OCI-LY7 (cell line): ENCODE data around the gene TSPAN5. TPM values are rescaled to one million over a fixed set of nuclear protein-coding genes. Genes with fewer than 3 reads are reported as not detected.

Experiments used
- BruUV-seq: library from RNA; stranded (reverse); fragments of 400-500 nt; replicated peaks from 2 replicates; lab custom pipeline; 2021; lab: Mats Ljungman, UMichigan
- CTCF ChIA-PET: fragments of 300-600 bp; sonication (Branson Sonifier 250); formaldehyde crosslinking; loops from one replicate; lab custom pipeline; 2022; ENCODE audit warnings: antibody characterized with exemption; ENCODE audit not compliant: unreplicated experiment; lab: Charles Lee
- POLR2A ChIA-PET: fragments of 300-600 bp; sonication (Branson Sonifier 250); formaldehyde crosslinking; loops from one replicate; lab custom pipeline; 2022; ENCODE audit warnings: antibody characterized with exemption; lab: Charles Lee
- DNase-seq: peaks from one replicate; pipeline ENCODE4 v3.0.0-alpha.2; 2015; ENCODE audit warnings: low spot score
- H2AFZ ChIP-seq: fragments of 200-600 bp; sonication (generic), shearing (Covaris generic); 2 replicates; pipeline ENCODE4 v1.6.1; 2014; ENCODE audit warnings: mild to moderate bottlenecking, antibody characterized with exemption, low read length, moderate library complexity
- H3K27ac ChIP-seq: fragments of 200-600 bp; sonication (generic); 2 replicates; pipeline ENCODE4 v1.5.1; 2014; ENCODE audit warnings: mixed run types, low read depth, mild to moderate bottlenecking, moderate library complexity, low read length, inconsistent platforms; ENCODE audit not compliant: poor library complexity, severe bottlenecking
- H3K36me3 ChIP-seq: fragments of 200-600 bp; sonication (generic); 2 replicates; pipeline ENCODE4 v1.6.1; 2014; ENCODE audit warnings: mild to moderate bottlenecking, antibody characterized with exemption, low read length, moderate library complexity, mixed read lengths; ENCODE audit not compliant: insufficient read depth
- H3K4me1 ChIP-seq: fragments of 200-600 bp; sonication (generic); 2 replicates; pipeline ENCODE4 v1.5.1; 2014; ENCODE audit warnings: mild to moderate bottlenecking, low read length; ENCODE audit not compliant: insufficient read depth, poor library complexity, severe bottlenecking
- H3K4me2 ChIP-seq: fragments of 200-600 bp; sonication (generic); 2 replicates; pipeline ENCODE4 v1.6.1; 2014; ENCODE audit warnings: mild to moderate bottlenecking, low read length
- H3K4me3 ChIP-seq: fragments of 200-600 bp; sonication (generic); 2 replicates; pipeline ENCODE4 v1.5.1; 2014; ENCODE audit warnings: mild to moderate bottlenecking, low read depth, low read length; ENCODE audit not compliant: poor library complexity, severe bottlenecking
- H3K79me2 ChIP-seq: fragments of 200-600 bp; sonication (generic); 2 replicates; pipeline ENCODE4 v1.6.1; 2016; ENCODE audit warnings: low read depth, mild to moderate bottlenecking, low read length, moderate library complexity, mixed read lengths; ENCODE audit not compliant: insufficient read depth
- H3K9me2 ChIP-seq: fragments of 200-600 bp; sonication (generic); 2 replicates; pipeline ENCODE4 v1.6.1; 2016; ENCODE audit warnings: mild to moderate bottlenecking, low read length, mixed read lengths; ENCODE audit not compliant: insufficient read depth
- H3K9me3 ChIP-seq: fragments of 200-600 bp; sonication (generic); 2 replicates; pipeline ENCODE4 v1.6.1; 2014; ENCODE audit warnings: mild to moderate bottlenecking, mixed run types, low read length, mixed read lengths
- H4K20me1 ChIP-seq: fragments of 200-600 bp; sonication (generic); 2 replicates; pipeline ENCODE4 v1.6.1; 2014; ENCODE audit warnings: mild to moderate bottlenecking, antibody characterized with exemption, low read length, moderate library complexity, mixed read lengths; ENCODE audit not compliant: insufficient read depth
- CTCF ChIP-seq: fragments of 200-600 bp; sonication (generic); conservative IDR thresholded peaks from 2 replicates; pipeline ENCODE4 v1.5.1; 2014; ENCODE audit warnings: mild to moderate bottlenecking, antibody characterized with exemption, low read length, moderate library complexity, mixed read lengths
- EZH2phosphoT487 ChIP-seq: fragments of 200-600 bp; sonication (generic); IDR thresholded peaks from 2 replicates; pipeline ENCODE4 v1.6.1; 2018; ENCODE audit warnings: low read depth, borderline replicate concordance, mild to moderate bottlenecking, mixed run types, antibody characterized with exemption, low read length, moderate library complexity, mixed read lengths
- intact Hi-C: fragments of 100-400 bp; cut with micrococcal nuclease; formaldehyde crosslinking; loops from one replicate; pipeline ENCODE4 v1.10.0; 2022; ENCODE audit not compliant: unreplicated experiment
- total RNA-seq, 2 experiments: library from RNA; depleted of rRNA in 1 of 2; stranded (reverse); fragments of >200 nt in 1 of 2; shearing (Covaris generic) in 1 of 2; gene quantifications; 2 replicates each; pipeline ENCODE4 v1.2.3, GENCODE V29; 2014 to 2022

TSPAN5 gene
- total RNA-seq, 2 experiments from 2014 or later = not detected

- H3K9me2 ChIP-seq = no peaks in the 10 kb centered on the region
- intact Hi-C loops = no loop called here
Observed at GRCh38 chr4:98485816-98486345, 172.5 kb downstream of the TSPAN5 start.

DNA sequence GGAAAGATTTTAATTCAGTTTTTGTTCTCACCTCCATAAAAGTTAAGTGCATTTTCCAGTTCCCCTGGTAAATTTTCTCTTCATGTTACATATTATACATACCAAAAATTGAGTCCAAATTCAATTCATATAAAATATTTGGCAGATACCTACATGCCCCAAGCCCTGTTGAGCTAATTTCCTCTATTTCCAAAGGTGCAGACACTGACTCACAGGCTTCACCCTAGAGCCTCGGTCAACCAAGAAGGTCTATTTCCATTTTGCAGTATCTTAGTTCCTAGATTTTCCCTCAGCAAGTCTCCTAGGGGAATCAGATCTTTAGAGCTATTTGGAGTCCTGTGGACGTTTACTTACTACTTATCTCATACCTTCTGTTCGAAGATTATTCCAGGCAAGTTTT lies 174.4 kb downstream of the TSPAN5 start:
- Histone ChIP-seq H3K36me3 (no peaks in the 10 kb centered on the region), H3K9me2 (no peaks in the 10 kb centered on the region), H3K79me2 (no peaks in the 10 kb centered on the region), H3K27ac (no peak overlapping the region), H2AFZ (no peak overlapping the region), H3K4me1 (no peaks in the 10 kb centered on the region), H3K4me3 (no peak overlapping the region), H4K20me1 (no peaks in the 10 kb centered on the region), H3K9me3 (no peaks in the 10 kb centered on the region), H3K4me2 (no peak overlapping the region)
- BruUV-seq = no TSS peak
- POLR2A ChIA-PET = interaction anchor here (0.8 to 1.5 kb wide), 2 partner anchors 26 to 930 kb away, joined by 3 read pairs; no protein-coding TSS in a partner anchor
- CTCF ChIA-PET = no interaction called here
- intact Hi-C loops = no loop called here
- TF ChIP-seq CTCF = no peak
- TF ChIP-seq EZH2phosphoT487 = no peak
- no peak for DNase-seq

More at GRCh38 chr4:98485816-98486345, 172.5 kb downstream of the TSPAN5 start:
- CTCF ChIA-PET = no interaction called here
- TF ChIP-seq CTCF (no peak), EZH2phosphoT487 (no peak)
- Histone ChIP-seq H4K20me1 (no peaks in the 10 kb centered on the region), H3K79me2 (no peaks in the 10 kb centered on the region), H3K4me3 (no peak overlapping the region), H3K4me1 (no peaks in the 10 kb centered on the region), H3K9me3 (no peaks in the 10 kb centered on the region), H3K27ac (no peak overlapping the region), H3K36me3 (no peaks in the 10 kb centered on the region), H2AFZ (no peak overlapping the region), H3K4me2 (no peak overlapping the region)
- POLR2A ChIA-PET = interaction anchor here (0.7 kb wide), 1 partner anchor 722 kb away, joined by 9 read pairs; no protein-coding TSS in a partner anchor
- no peak for DNase-seq
- no TSS peak for BruUV-seq
